Measurements from ENCODE around the gene LRMDA. TPM values are rescaled to one million over a fixed set of nuclear protein-coding genes. Genes with fewer than 3 reads are reported as not detected.

The LRMDA gene
- total RNA-seq, 6 experiments from 2014 or later: 0.32 TPM; not detected in 5

- H3K36me3 Mint-ChIP-seq (ENCODE audit: low read depth): no peaks in the 10 kb centered on the region
- H3K27me3 Mint-ChIP-seq (ENCODE audit: insufficient read depth): peaks cover 21% of the 10 kb centered on the region
- no peaks in the 10 kb centered on the region for H3K9me3 Mint-ChIP-seq
- H3K27ac Mint-ChIP-seq: no peak overlapping the region
- no peak overlapping the region for H3K4me3 Mint-ChIP-seq
- no peak for DNase-seq
- H3K4me1 Mint-ChIP-seq (ENCODE audit: low read depth): no peaks in the 10 kb centered on the region
- no peak for TF ChIP-seq CTCF (IDR thresholded peaks at IDR 0.05)
These were observed 746.5 kb downstream of the LRMDA start for GRCh38 chr10:76177936-76178335.

- Mint-ChIP-seq H3K27me3 (ENCODE audit: insufficient read depth) (peaks cover 21% of the 10 kb centered on the region), H3K4me3 (no peak overlapping the region), H3K9me3 (no peaks in the 10 kb centered on the region), H3K36me3 (ENCODE audit: low read depth) (no peaks in the 10 kb centered on the region), H3K27ac (no peak overlapping the region), H3K4me1 (ENCODE audit: low read depth) (no peaks in the 10 kb centered on the region)
- no peak for TF ChIP-seq CTCF (IDR thresholded peaks at IDR 0.05)
- DNase-seq: no peak
These were observed 747.3 kb downstream of the LRMDA start for GRCh38 chr10:76178532-76179292.

GRCh38 chr10:76179806-76180205 lies 748.4 kb downstream of the LRMDA start:
- H3K9me3 Mint-ChIP-seq: no peaks in the 10 kb centered on the region

GRCh38 chr10:76184647-76185046 lies 753.2 kb downstream of the LRMDA start:
- no peak overlapping the region for H3K27ac Mint-ChIP-seq
- no peaks in the 10 kb centered on the region for H3K4me1 Mint-ChIP-seq (ENCODE audit: low read depth)

More at GRCh38 chr10:76179806-76180205, 748.4 kb downstream of the LRMDA start:
- peaks cover 21% of the 10 kb centered on the region for H3K27me3 Mint-ChIP-seq (ENCODE audit: insufficient read depth)
- no peak for TF ChIP-seq CTCF (IDR thresholded peaks at IDR 0.05)
- no peak overlapping the region for H3K4me3 Mint-ChIP-seq
- no peak overlapping the region for H3K27ac Mint-ChIP-seq
- DNase-seq: no peak
- H3K4me1 Mint-ChIP-seq (ENCODE audit: low read depth): no peaks in the 10 kb centered on the region
- no peaks in the 10 kb centered on the region for H3K36me3 Mint-ChIP-seq (ENCODE audit: low read depth)

GRCh38 chr10:76185471-76186301 lies 754.3 kb downstream of the LRMDA start:
- Mint-ChIP-seq H3K36me3 (ENCODE audit: low read depth) (no peaks in the 10 kb centered on the region), H3K4me1 (ENCODE audit: low read depth) (no peaks in the 10 kb centered on the region), H3K4me3 (no peak overlapping the region), H3K27ac (no peak overlapping the region), H3K9me3 (no peaks in the 10 kb centered on the region), H3K27me3 (ENCODE audit: insufficient read depth) (peaks cover 9% of the 10 kb centered on the region; the same call in 1 of the 2 replicates)
- TF ChIP-seq CTCF (IDR thresholded peaks at IDR 0.05): no peak
- no peak for DNase-seq

More at GRCh38 chr10:76184647-76185046, 753.2 kb downstream of the LRMDA start:
- TF ChIP-seq CTCF (IDR thresholded peaks at IDR 0.05): no peak
- Mint-ChIP-seq H3K27me3 (ENCODE audit: insufficient read depth) (peaks cover 13% of the 10 kb centered on the region; the same call in 1 of the 2 replicates), H3K36me3 (ENCODE audit: low read depth) (no peaks in the 10 kb centered on the region), H3K4me3 (no peak overlapping the region), H3K9me3 (no peaks in the 10 kb centered on the region)
- DNase-seq: no peak
